GM21619 (cell line): ENCODE results near the gene LDB2.

Source experiments
- ATAC-seq: cut with Tn5 transposase; IDR thresholded peaks from one replicate; pipeline ENCODE4 v1.9.1; 2021; ENCODE audit not compliant: unreplicated experiment

The LDB2 gene

DNA sequence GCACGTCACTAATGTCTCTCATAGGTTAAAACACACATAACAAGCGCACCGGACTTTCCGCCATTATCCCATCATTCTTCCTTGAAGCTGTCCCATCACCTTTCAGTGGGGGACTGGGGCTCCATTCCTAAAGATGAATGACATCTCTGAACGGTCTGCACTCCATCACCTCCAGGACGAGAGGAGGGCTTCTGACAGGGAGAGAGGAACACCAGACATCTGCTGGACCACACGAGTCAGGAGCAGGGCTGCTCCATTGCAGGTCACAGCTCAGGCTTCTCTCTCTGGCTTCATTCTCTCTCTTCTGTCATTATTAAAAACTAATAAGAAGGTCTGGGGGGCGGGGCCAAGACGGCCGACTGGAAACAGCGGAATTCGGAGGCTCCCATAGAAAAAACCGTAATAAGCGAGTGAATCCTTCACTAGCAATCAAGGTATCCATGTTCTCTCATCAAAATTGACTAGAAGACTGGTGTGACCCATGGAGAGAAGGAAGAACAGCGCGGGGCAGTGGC lies 289.8 kb downstream of the LDB2 start:
- no peak for ATAC-seq

DNA sequence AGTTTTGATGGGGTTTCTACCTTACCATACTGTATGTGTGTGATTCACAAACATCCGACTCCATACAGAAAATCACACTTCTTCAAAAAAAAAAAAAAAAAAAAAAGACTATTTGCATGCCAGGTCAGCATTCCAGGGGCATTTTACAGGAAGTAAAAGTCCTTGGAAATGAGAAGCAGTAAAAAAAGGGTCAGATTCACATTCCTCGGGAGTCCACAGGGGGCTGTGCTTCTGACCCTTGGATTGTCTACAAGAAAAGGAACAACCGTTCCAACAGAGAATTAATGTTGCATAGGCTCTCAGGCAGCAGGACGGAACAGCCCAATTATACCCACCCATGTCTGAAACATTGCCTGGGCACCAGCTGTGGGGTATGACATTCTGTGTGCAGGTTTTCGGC lies 290.3 kb downstream of the LDB2 start:
- ATAC-seq = no peak

DNA sequence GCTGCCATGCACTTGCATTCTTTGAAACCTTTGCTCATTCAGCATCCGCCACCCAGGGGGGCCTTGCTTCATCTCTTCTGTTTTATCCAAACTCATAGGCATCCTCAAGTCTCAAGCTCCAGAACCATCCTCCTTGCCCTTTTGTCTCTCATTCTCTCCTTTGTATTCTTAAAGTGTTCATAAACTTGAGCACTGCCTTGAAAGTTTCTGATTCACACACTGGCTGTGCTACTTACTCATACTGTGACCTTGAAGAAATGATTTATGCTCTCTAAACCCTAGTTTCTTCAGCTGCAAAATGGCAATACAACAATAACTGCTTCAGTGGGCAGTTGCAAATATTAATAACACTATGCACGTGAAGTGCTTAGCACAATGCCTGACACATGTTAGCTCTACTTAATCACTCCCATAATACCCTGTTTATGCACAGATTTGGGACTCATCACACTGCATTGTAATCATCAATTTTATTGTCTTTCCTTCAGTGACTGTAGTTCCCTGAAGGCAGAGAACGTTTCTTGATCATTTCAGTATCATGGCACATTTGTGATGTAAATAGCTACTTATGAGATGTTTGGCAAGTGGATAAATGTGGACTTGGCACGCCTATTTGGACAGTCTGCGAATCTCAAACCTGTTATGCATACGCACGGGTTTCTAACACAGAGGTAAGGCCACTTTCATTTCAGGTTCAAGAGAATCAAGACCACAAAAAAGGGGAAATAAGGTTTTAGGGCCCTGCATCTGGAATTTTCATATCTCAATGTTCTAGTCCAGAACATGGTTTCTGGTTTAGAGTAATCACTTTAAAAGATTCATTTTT lies 291.0 kb downstream of the LDB2 start:
- no peak for ATAC-seq

DNA sequence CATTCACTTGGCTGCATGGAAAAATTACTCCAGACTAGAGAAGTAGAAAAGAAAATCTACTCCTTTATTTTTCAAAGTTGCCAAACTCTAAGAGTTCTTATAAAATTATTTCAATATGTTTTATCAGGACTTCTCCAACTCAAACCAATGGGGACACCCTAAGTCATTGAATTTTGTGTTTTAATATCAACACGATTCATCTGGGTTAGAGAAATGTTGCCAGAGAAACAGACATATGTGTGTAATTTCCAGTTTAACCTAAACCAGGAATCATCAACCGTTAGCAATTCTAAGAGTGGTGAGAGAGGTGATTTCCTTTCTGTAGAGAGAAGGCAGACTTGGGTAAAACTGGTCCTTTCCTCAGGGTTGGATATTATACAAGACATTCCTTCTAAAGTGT lies 291.8 kb downstream of the LDB2 start:
- no peak for ATAC-seq

DNA sequence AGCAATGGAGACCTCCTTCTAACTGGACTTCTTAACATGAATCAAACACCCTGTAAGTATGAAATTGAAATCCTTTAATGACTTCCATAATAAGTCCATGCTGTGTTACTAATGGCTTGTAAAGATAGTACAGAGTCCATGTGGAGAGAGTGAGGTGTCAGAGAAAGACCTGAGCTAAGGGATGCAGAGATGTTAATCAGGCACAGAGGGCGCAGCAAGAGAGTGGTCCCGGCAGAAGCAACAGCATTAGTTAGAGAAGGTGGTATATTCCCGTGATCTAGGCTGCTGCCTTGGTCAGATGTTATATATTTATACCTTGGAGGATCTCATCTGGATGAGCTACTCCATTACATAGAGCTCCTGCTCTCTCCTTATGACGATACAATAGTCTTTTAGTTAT lies 295.3 kb downstream of the LDB2 start:
- no peak for ATAC-seq

DNA sequence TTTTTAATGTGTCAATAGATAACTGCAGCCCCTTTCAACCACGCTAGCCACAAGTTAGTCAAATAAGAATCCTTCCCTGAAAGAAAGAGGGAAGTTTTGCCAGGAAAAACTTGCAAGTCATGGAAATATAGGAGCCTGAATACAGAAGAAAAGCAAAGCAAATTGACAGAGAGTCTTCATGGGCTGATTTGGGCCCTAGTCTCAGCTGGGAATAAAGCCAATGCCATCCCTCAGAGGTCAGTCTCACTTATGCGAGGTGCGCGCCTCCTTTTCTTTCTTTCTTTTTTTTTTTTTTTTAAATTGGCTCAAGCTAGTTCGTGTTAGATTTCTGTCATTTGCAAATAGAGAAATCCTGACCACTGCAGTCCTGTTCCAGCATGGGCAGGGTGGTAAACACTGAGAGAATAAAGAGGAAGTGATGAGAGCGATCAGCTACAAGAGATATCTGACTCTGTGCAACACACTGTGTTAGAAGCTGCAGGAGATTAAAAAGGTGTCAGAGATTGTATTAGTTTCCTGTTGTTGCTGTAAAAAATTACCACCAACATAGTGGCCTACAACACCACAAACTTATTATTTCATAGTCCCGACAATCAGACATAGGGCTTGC lies 299.7 kb downstream of the LDB2 start:
- ATAC-seq = no peak

DNA sequence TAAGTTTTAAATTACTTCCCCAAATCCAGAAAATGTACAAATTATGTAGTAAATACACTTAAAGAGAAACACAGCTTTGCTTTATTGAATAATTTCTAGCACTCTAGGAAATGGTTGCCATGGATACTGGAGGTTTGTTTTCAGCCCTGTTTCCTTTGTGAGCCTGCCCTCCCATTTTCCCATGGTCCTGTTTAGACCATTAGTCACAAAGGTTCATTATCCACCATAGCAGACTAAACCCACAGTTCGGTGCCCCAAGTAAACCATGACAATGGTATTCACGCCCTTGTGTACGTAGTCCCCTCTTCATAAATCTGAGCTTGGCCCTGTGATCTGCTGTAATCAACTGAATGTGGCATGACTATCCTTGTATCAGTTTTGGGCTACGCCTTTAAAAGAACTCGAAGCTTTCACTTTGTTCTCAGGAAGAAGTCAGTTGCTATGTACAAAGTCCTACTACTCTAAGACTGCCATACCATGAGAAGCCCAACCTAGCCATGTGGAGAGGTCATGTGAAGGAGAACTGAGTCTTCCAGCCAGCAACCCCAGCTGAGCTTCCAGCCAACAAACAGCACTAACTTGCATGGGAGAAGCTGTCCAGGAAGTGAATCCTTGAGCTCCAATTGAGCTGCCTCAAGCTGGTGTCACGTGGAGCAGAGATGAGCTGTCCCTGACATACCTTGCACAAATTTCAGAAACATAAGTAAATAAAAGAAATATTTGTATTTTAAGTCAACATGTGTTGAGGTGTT lies 300.4 kb downstream of the LDB2 start:
- no peak for ATAC-seq

DNA sequence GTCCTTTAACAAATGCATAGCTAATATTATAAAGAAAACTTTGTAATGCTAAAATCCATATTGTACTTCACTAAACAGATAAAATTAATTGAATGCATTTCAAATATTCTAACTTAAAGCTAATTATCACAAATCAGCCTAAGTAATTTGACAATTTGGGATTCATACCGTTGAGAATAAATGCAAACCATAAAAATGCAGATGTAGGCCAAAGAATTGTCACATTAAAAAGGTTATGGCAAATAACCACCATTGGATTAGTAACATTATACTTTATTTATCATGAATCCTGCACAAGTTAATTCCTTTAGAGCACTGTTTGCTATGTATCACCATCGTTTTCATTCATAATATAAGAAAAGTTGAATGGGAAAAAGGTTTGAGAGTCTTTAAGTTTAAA lies 301.0 kb downstream of the LDB2 start:
- no peak for ATAC-seq

DNA sequence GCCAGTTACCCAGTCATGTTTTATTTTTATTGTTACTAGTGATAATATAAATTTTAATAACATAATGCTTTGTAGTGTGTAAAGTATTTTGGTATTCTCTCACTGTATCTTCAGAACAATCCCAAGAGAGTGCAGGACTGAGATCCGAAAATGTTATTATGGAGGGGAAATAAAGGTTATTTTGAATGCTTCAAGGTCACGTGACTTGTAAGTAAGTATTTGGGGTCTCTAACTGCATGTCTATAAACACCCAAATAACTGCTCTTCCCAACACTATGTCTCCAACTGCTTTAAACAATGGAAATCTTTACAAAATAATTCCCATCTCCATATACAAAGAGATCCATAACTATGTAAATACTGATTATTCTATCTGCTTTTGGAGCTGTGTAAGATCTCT lies 302.2 kb downstream of the LDB2 start:
- ATAC-seq = no peak

DNA sequence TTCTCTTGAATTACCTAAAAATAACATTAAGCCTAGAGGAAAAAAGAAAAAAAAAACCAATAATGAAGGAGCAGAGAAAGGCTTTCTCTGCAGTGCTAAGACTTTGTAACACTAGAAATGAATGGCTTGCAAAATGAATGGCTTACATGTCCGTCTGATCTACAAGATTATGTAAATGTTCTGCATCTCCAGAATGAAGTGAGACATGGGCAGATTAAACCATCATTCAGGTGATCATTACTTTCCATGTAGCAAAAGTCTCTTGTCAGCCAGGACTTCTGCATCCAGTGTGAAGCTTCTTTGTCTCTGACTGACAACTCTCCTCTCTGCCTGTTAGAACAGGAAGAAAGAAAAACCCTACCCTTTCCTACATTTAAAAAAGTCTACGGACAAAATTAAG lies 304.3 kb downstream of the LDB2 start:
- no peak for ATAC-seq

DNA sequence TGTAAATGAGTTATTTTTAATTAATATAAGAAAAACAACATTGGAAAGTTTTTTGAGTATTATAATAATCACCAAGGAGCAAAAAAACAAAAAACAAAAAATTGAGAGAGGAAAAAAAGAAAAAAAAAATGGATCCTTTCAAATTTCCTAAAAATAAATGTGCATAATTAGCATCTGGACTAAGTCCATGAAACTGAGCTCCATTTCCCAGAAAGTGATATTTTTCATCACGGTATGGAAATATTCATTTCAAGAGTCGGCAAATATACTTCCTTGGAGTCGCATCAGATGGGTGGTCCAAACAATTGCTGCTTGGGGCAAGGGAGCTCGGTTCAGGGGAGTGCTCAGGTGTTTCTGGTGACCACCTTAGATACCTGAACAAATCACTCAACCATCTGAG lies 305.1 kb downstream of the LDB2 start:
- ATAC-seq = no peak

DNA sequence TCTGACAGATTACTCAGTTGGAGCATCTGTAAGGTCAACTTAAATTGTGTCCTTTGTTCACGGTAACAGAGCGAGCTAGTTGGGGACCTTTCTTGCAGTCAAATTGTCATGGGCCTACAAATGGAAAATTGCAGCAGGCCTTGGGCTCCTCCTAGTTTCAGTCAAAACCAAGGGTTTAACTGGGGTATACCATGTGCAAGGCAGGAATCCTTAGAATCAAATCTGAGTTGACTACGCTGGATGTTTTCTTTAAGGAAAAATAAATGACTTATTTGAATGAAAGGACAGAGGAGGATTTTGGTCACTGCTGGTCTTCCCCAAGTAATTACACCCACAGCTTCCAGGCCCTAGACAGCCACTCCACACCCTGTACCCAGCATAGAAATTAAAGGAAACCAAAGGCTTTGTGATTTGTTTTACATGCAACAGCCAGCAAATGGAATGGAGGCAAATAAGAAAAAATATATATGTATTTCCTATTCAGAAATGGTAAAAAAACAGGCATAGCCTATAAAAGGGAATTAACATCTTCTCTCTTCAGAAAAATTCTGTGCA lies 307.1 kb downstream of the LDB2 start:
- no peak for ATAC-seq

DNA sequence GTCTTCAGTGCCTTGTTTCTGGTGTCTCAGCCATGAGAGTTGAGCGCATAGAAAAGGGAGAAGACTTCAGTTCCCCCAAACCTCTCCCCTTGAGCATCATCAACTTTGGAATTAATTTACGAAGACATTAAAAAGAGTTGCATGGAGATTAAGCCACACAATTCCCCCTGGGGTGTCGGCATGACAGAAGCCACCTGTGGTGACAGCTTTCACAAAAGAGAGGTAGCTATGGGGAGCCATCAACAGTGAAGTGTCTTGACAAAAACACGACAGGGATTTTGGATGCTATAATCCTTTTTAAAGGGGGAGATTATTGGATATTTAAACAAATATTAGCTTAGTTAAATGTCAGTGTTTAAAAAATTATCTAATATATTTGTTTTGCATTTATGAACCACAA lies 307.6 kb downstream of the LDB2 start:
- ATAC-seq = no peak

DNA sequence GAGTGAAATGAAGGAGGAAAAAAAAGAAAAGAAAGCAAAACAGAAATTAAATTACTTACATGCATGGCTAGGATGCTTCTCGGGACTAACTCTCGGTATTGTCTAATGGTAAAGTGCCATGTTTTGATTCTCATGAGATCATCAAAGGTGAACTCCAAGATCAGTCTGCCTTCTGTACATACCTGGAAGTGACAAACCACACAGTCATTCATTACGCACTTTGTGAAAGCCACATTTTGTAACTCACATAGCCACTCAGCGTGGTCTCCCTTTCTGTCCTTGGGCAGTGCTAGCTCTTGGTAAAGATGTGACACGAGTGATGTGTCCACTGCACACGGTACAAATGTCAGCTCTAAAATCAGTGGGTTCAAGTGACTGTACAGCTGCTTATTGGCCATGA lies 309.8 kb downstream of the LDB2 start:
- ATAC-seq = no peak

DNA sequence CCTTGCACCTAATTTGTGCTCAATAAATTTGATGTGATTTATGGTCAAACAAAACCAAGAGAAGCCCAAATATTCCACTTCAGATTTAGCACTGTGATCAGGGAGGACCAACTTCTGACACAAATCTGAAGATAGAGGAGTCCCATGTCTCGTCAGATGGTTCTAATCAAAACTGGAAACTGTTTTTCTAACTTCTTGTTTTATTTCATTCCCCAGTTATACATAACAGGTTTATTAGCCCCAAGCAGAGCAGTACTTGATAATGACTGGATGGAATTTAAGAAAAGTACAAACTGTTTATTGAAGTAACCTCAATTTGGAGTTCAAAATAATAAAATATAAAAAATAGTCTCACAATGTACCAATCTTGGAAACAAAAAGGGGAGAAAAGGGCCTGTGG lies 310.3 kb downstream of the LDB2 start:
- no peak for ATAC-seq

DNA sequence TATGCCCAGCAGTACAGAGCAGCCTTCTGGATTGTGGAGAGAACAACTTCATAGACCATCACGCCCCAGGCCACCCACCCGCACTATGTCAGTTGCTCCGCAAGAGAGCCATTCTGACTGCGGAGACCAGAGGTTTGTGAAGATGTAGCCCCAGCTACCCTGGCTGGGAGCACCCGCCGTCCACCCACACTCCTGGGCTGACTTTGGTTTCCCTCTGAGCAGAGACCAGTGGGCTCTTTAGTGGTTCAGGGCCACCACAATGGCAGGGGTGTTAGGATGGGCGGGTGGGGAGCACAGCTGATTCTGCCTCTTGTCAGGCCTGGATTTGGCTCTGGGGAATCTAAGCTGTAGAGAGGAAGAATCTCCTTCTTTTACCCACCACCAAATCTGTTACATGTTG lies 313.4 kb downstream of the LDB2 start:
- no peak for ATAC-seq

DNA sequence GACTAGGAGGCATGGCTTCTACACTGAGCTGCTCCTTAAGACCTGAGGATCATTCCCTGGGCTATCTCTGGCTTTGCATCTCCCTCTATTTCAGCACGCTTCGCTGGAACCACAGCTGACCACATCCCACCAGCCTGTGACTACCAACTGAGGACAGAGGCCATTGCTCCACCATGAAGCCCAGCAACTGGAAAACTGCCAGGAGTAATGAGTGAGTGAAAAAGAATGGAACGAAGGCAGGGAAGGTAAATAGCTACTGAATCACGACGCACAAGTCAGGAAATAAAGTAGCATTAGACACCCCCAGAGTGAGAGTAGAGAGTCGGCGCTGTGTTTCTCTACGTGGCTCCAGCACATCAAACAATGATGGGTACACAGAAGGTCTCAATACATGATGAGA lies 314.7 kb downstream of the LDB2 start:
- no peak for ATAC-seq

DNA sequence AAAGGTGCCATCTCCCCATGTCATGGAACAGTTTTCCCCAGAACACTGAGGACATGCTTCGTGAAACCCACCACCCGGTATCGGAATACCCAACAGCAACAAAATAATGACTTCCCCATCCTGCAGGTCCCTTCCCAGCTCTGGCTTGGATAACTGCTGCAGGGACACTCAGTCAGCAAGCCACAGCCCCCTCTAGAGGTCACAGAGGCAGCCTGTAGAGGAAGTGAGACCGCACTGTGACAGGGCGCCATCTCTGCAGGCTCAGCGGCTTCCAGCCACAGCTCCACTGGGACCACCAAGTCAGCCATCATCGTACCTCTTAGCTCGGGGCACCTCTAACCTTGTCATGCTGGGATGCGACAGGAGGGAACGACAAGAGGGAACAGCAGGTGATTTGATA lies 315.9 kb downstream of the LDB2 start:
- no peak for ATAC-seq

DNA sequence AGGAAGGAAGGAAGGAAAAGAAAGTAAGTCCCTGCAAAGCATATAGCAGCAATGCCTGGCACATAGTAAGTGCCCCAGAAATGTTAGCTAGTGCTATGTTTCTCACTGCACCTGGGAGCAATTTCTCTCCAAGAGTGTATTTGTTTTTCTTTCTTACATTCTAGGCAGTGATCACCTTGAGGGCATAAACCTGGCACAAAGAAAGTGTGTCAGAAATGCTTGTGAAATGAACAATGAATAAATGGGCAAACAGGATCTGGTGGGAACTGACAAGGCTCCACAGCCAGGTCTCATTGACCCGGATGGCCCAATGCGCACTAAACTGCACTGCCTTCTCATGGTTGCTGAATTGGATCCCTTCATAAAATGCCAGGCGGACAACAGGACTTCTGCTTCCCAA lies 316.4 kb downstream of the LDB2 start:
- ATAC-seq = no peak

DNA sequence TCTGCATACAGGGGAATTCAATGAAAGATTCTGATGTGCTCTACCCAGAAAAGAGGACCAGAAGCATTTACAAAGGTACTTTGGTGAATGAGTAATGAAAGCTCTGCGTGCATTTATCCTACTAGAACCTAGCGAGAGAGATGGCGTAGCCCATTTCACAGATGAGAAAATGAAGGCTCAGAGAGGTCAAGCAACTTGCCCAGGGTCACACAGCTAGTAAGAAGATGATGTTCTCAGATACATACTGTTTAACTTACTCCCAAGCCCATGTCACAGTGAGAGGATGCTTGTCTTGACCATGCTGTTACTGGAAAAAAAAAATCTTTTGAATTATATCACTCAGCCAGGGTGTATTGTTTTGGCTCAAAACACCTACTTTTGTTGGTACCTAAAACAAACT lies 317.3 kb downstream of the LDB2 start:
- ATAC-seq = no peak

DNA sequence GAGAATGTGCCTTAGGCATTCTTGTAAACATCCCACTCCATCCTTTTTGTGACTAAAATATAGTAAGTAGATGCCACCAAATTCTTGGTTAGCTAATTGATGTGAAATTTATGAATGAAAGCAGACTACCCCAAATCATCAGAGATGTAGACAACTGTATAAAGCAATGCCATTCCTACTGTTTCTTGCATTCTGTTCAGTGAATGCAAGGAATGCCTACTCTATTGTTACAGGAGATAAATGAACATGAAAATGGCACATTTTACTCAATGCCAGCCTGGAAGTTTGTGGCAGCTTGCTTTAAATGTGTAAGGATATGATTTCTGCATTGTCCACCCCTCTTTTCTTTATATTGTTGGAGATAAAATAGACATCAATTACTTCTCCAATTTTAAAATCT lies 317.9 kb downstream of the LDB2 start:
- ATAC-seq = no peak

DNA sequence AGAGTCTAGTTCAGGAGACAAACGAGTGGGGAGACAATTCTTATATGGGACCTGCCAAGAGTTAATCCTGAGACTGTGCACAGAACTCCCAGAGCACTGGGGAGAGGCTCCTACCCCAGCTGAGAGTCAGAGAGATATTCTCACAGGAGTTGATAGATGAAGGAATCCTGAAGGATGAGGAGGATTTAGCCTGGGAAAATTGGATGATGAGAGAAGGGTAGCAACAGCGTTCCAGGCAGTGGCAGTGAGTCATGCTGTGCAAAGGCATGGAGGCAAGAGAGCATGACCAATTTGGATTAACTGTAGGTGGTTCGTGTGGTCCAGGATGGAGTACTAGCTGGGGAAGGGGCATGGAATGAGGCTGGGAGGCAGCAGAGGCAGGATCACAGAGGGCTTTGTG lies 318.6 kb downstream of the LDB2 start:
- no peak for ATAC-seq
